ENCODE measurements around the gene MYBPHL. TPM values are rescaled to one million over a fixed set of nuclear protein-coding genes. Genes with fewer than 3 reads are reported as not detected.
"Not testable (repeated sequence)": the region's sequence is repeated elsewhere in the genome, so short reads cannot be mapped to it uniquely, and the experiment has no call there.

MYBPHL gene
- total RNA-seq, 4 donors from 2014 or later, result not detected

DNA sequence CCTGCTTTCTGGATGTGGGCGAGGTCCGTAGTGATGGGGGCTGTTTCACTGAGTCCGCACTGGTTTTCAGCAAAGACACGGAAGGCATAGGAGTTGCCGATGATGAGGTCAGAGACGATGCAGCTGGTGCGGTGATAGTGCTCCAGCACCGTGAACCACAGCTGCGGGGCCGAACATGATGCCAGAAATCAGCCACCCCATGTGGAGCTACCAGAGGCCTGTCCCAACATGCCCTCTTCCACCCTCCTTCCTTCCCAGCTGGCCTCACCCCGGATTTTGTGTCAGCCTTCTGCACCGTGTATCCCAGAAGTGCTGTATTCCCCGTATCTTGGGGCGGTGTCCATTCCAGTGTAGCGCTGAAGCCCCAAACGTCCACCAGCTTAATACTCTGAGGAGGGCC is 10.0 kb downstream of the MYBPHL start:
- no peak for DNase-seq (ENCODE audit: low spot score in 2 of 2)
- intact Hi-C loops (cut with DNase I; ENCODE audit: low total_unique reads), result no loop called here
- TF ChIP-seq POLR2A (IDR thresholded peaks at IDR 0.05), result no peak
- H3K4me3 ChIP-seq (ENCODE audit: low read depth, poor library complexity, severe bottlenecking), result no peak overlapping the region
- WGBS, 2 donors, result 63 to 81% methylated on average over 16 of the region's 16 CpGs

- intact Hi-C loops (cut with DNase I; ENCODE audit: low total_unique reads), result no loop called here
- no peak for DNase-seq (ENCODE audit: low spot score in 2 of 2)
- H3K4me3 ChIP-seq (ENCODE audit: low read depth, poor library complexity, severe bottlenecking), result no peak overlapping the region
These were observed 10.9 kb downstream of the MYBPHL start for GRCh38 chr1:109295712-109296415.

GRCh38 chr1:109294481-109294880 is 12.3 kb downstream of the MYBPHL start:
- H3K4me3 ChIP-seq (ENCODE audit: low read depth, poor library complexity, severe bottlenecking), result no peak overlapping the region
- WGBS, 2 donors, result 54 to 62% methylated on average over 4 of the region's 4 CpGs
- DNase-seq (ENCODE audit: low spot score in 2 of 2), result no peak
- intact Hi-C loops (cut with DNase I; ENCODE audit: low total_unique reads), result no loop called here
- TF ChIP-seq CTCF (IDR thresholded peaks at IDR 0.05) (no peak), POLR2A (IDR thresholded peaks at IDR 0.05) (no peak)

More at GRCh38 chr1:109295712-109296415, 10.9 kb downstream of the MYBPHL start:
- TF ChIP-seq POLR2A (IDR thresholded peaks at IDR 0.05), result no peak
- WGBS, 2 donors, result 74 to 76% methylated on average over 8 to 12 of the region's 12 CpGs

DNA sequence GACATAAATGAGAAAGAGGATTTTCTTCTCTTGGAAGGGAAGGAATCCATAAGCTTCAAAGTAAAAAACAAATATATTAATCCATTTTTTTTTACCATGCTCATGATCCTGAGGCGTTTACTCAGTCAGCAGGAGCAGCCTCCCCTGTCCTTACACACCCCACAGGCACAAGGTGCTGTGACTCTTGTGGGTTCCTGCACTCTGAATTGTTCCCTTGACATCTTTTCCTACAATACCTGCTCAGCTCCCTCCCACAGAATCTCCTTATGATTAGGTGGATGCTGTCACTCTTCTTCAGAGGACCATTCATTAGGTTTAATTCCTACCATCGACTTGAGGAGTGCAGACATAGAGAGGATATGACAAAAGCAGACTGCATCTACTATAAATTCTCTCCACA is 13.8 kb downstream of the MYBPHL start:
- TF ChIP-seq CTCF (IDR thresholded peaks at IDR 0.05), result no peak
- TF ChIP-seq POLR2A (IDR thresholded peaks at IDR 0.05), result no peak
- 68% methylated on average over 2 of the region's 2 CpGs for WGBS, 2 donors
- DNase-seq (ENCODE audit: low spot score in 2 of 2), result no peak
- intact Hi-C loops (cut with DNase I; ENCODE audit: low total_unique reads), result no loop called here
- H3K4me3 ChIP-seq (ENCODE audit: low read depth, poor library complexity, severe bottlenecking), result no peak overlapping the region

GRCh38 chr1:109292364-109292763 is 14.4 kb downstream of the MYBPHL start:
- no peak for TF ChIP-seq CTCF (IDR thresholded peaks at IDR 0.05)
- WGBS, 2 donors, result 58 to 64% methylated on average over 9 of the region's 9 CpGs
- H3K4me3 ChIP-seq (ENCODE audit: low read depth, poor library complexity, severe bottlenecking), result no peak overlapping the region
- intact Hi-C loops (cut with DNase I; ENCODE audit: low total_unique reads), result no loop called here
- no peak for DNase-seq (ENCODE audit: low spot score in 2 of 2)

DNA sequence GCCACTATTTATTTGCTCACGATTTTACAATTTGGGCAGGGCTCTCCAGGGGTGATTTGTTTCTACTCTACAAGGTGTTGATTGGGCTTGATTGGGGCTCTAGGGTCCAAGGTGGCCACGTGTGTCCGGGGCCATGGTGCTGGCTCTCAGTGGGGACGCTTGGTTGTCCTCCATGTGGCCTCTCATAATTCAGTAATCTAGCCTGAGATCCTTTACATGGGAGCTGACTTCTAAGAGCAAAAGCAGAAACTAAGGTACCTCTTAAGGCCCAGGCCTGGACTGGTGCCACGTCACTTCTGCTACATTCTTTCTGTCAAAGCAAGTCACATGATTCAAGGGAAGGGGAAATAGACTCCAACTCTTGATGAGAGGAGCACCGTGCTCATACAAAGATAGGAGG is 15.8 kb downstream of the MYBPHL start:
- intact Hi-C loops (cut with DNase I; ENCODE audit: low total_unique reads), result no loop called here
- no peak overlapping the region for H3K4me3 ChIP-seq (ENCODE audit: low read depth, poor library complexity, severe bottlenecking)
- 69 to 75% methylated on average over 6 of the region's 6 CpGs for WGBS, 2 donors
- no peak for DNase-seq (ENCODE audit: low spot score in 2 of 2)
- TF ChIP-seq POLR2A (IDR thresholded peaks at IDR 0.05), result no peak

GRCh38 chr1:109290137-109290536 is 16.7 kb downstream of the MYBPHL start:
- 85 to 88% methylated on average over 1 of the region's 1 CpG for WGBS, 2 donors
- H3K4me3 ChIP-seq (ENCODE audit: low read depth, poor library complexity, severe bottlenecking), result no peak overlapping the region
- intact Hi-C loops (cut with DNase I; ENCODE audit: low total_unique reads), result no loop called here
- no peak for DNase-seq (ENCODE audit: low spot score in 2 of 2)
- TF ChIP-seq POLR2A (IDR thresholded peaks at IDR 0.05) (no peak), CTCF (IDR thresholded peaks at IDR 0.05) (no peak)

DNA sequence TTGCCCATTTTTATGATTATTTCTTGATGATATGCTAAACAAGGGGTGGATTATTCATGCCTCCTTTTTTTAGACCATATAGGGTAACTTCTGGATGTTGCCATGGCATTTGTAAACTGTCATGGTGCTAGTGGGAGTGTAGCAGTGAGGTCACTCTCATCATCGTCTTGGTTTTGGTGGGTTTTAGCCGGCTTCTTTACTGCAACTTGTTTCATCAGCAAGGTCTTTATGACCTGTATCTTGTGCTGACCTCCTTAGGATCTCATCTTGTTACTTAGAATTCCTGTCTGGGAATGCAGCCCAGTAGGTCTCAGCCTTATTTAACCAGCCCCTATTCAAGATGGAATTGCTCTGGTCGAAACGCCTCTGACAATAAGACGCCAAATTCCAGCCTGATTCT is 20.0 kb downstream of the MYBPHL start:
- H3K4me3 ChIP-seq (ENCODE audit: low read depth, poor library complexity, severe bottlenecking); DNase-seq (ENCODE audit: low spot score in 2 of 2); intact Hi-C loops (cut with DNase I; ENCODE audit: low total_unique reads): not testable (repeated sequence)
- WGBS, 2 donors, result 84 to 90% methylated on average over 5 of the region's 5 CpGs
